Keratinocyte (primary cell): ENCODE measurements around the gene LUC7L3. TPM values are rescaled to one million over a fixed set of nuclear protein-coding genes. Genes with fewer than 3 reads are reported as not detected.

Experiments used
- DNase-seq: peaks from one replicate; pipeline ENCODE4 v3.0.0-alpha.2; 2011; ENCODE audit warnings: low read depth, missing footprints, low spot score
- FAIRE-seq: peaks from 2 replicates; lab custom pipeline; 2011; peaks lifted over from hg19 to GRCh38; lab: Jason Lieb, UNC
- H2AFZ ChIP-seq: 2 replicates; pipeline ENCODE4 v1.6.0; 2012; ENCODE audit warnings: low read length, control low read depth, inconsistent platforms; ENCODE audit not compliant: control insufficient read depth
- H3K27ac ChIP-seq: 2 replicates; pipeline ENCODE4 v1.5.1; 2011; ENCODE audit warnings: low read length; ENCODE audit not compliant: control insufficient read depth, insufficient read depth
- H3K27me3 ChIP-seq: 3 replicates; pipeline ENCODE4 v1.6.0; 2011; ENCODE audit warnings: low read length; ENCODE audit not compliant: control insufficient read depth, insufficient read depth; ENCODE audit errors: extremely low read depth
- H3K36me3 ChIP-seq, 2 experiments: 2 replicates in 1 of 2; 3 replicates in 1 of 2; pipeline ENCODE4 v1.5.1; 2011; ENCODE audit warnings: low read length in 2 of 2, mild to moderate bottlenecking in 1 of 2; ENCODE audit not compliant: control insufficient read depth in 2 of 2, insufficient read depth in 2 of 2; ENCODE audit errors: extremely low read depth in 1 of 2
- H3K4me1 ChIP-seq: 3 replicates; pipeline ENCODE4 v1.5.1; 2011; ENCODE audit warnings: low read length; ENCODE audit not compliant: control insufficient read depth, insufficient read depth; ENCODE audit errors: extremely low read depth
- H3K4me2 ChIP-seq: 3 replicates; pipeline ENCODE4 v1.6.0; 2011; ENCODE audit warnings: low read depth, low read length; ENCODE audit not compliant: control insufficient read depth, insufficient read depth; ENCODE audit errors: extremely low read depth
- H3K4me3 ChIP-seq, 3 experiments: fragments of 200-600 bp in 1 of 3; sonication (generic) in 1 of 3; 2 replicates in 2 of 3; 3 replicates in 1 of 3; pipeline ENCODE4 v1.5.1; 2011 to 2016; ENCODE audit warnings: low read length in 3 of 3, mild to moderate bottlenecking in 3 of 3, control low read depth in 2 of 3, inconsistent platforms in 1 of 3, low read depth in 1 of 3, mixed read lengths in 1 of 3, mixed run types in 1 of 3, moderate library complexity in 1 of 3; ENCODE audit not compliant: control insufficient read depth in 2 of 3, insufficient read depth in 2 of 3; ENCODE audit errors: extremely low read depth in 1 of 3
- H3K79me2 ChIP-seq: 2 replicates; pipeline ENCODE4 v1.6.0; 2012; ENCODE audit warnings: low read length; ENCODE audit not compliant: control insufficient read depth, insufficient read depth
- H3K9ac ChIP-seq: 3 replicates; pipeline ENCODE4 v1.6.0; 2011; ENCODE audit warnings: low read length; ENCODE audit not compliant: control insufficient read depth, insufficient read depth; ENCODE audit errors: extremely low read depth
- H3K9me1 ChIP-seq: 3 replicates; pipeline ENCODE4 v1.6.0; 2011; ENCODE audit warnings: low read length; ENCODE audit not compliant: control insufficient read depth, insufficient read depth; ENCODE audit errors: extremely low read depth
- H3K9me3 ChIP-seq: 2 replicates; pipeline ENCODE4 v1.5.1; 2012; ENCODE audit warnings: low read depth, low read length; ENCODE audit not compliant: control insufficient read depth
- H4K20me1 ChIP-seq: 3 replicates; pipeline ENCODE4 v1.6.0; 2011; ENCODE audit warnings: low read length; ENCODE audit not compliant: control insufficient read depth, insufficient read depth; ENCODE audit errors: extremely low read depth
- EZH2 ChIP-seq: IDR thresholded peaks from one replicate; pipeline ENCODE4 v1.6.1; 2012; ENCODE audit warnings: inconsistent platforms, mild to moderate bottlenecking, low read length, moderate library complexity
- dilution Hi-C: fragments of 300-500 bp; cut with MboI; formaldehyde crosslinking; loops from one replicate; pipeline ENCODE4 v1.7.0; 2020; ENCODE audit warnings: low sequenced_read_pairs; ENCODE audit not compliant: extremely low pct_ligation_motif_present
- polyA minus RNA-seq, 3 experiments: library from RNA; depleted of rRNA, polyadenylated mRNA; stranded (reverse); fragments of >200 nt; gene quantifications; 1 replicate in 1 of 3; 2 replicates in 1 of 3; 3 replicates in 1 of 3; pipeline ENCODE4 v1.2.3, GENCODE V29; 2011
- polyA plus RNA-seq, 5 experiments: library from polyadenylated mRNA; depleted of rRNA in 3 of 5; stranded (reverse) in 3 of 5; stranded (forward) in 1 of 5; unstranded in 1 of 5; fragments of >200 nt; gene quantifications; 1 replicate in 1 of 5; 2 replicates in 3 of 5; 3 replicates in 1 of 5; pipeline versions ENCODE4 v1.2.1 to v1.2.3, GENCODE V29; 2011 to 2012; ENCODE audit warnings: missing spikeins in 2 of 5, low read depth in 1 of 5, low replicate concordance in 1 of 5
- TF ChIP-seq, protein P1 (sequence below), 3 experiments: IDR thresholded peaks in 1 of 3; conservative IDR thresholded peaks in 1 of 3; optimal IDR thresholded peaks in 1 of 3; 2 replicates in 2 of 3; 3 replicates in 1 of 3; pipeline versions ENCODE3 to v1.5.1; 2011; ENCODE audit warnings: low read length in 3 of 3, mild to moderate bottlenecking in 3 of 3, moderate library complexity in 2 of 3, control low read depth in 1 of 3, inconsistent platforms in 1 of 3; ENCODE audit not compliant: insufficient read depth in 2 of 3; ENCODE audit errors: extremely low read depth in 1 of 3

Gene LUC7L3
- 47.8 to 92.4 TPM (median 53.3 TPM) in 3 replicates for polyA plus RNA-seq
- 521 TPM for polyA plus RNA-seq (2011; ENCODE audit: low read depth)
- polyA plus RNA-seq (2011; cell fraction: cytosol; rRNA removed): 21.0 and 29.9 TPM in 2 replicates
- 153 and 263 TPM in 2 replicates for polyA plus RNA-seq (2011; cell fraction: nucleus; rRNA removed)
- polyA plus RNA-seq (2012; ENCODE audit: low replicate concordance): 64.5 and 89.1 TPM in 2 replicates
- polyA minus RNA-seq: 4.0 to 18.2 TPM (median 4.3 TPM) in 3 replicates
- 12.9 TPM for polyA minus RNA-seq (2011; cell fraction: cytosol; rRNA and poly(A)+ RNA removed)
- polyA minus RNA-seq (2011; cell fraction: nucleus; rRNA and poly(A)+ RNA removed): 48.9 and 58.2 TPM in 2 replicates

DNA sequence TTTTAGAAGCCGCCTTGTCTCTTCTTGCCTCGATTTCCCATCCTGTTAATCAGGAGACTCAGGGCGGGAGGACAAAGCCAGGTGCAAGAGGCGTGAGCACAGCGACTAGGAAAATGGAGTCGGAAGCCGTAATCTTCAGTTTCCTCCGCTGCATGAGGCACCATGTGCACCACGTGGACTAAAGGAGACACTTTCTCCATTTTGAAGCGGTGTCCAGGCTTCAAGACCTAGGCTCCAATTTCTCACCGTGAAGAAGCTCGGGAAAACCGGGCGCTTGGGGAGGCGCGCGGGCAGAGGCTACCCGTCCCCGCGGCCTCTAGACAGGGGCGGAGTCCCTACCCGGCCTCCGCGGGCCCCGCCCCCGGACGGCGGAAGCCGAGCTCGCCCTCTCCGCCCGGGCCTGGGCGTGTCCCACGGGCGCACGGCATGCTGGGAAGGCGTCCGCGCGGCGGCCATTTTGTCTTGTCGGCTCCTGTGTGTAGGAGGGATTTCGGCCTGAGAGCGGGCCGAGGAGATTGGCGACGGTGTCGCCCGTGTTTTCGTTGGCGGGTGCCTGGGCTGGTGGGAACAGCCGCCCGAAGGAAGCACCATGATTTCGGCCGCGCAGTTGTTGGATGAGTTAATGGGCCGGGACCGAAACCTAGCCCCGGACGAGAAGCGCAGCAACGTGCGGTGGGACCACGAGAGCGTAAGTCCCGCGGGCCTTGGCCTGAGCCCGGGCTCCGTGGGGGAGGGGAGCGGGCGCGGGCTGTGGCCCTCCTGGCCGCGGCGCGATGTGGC is at the start of gene LUC7L3:
LUC7L3 (plus strand) TSS at position 460 of the 780 bp plus-strand sequence; CDS start at position 590, 130 bp downstream.
- TF ChIP-seq, protein P1, sequence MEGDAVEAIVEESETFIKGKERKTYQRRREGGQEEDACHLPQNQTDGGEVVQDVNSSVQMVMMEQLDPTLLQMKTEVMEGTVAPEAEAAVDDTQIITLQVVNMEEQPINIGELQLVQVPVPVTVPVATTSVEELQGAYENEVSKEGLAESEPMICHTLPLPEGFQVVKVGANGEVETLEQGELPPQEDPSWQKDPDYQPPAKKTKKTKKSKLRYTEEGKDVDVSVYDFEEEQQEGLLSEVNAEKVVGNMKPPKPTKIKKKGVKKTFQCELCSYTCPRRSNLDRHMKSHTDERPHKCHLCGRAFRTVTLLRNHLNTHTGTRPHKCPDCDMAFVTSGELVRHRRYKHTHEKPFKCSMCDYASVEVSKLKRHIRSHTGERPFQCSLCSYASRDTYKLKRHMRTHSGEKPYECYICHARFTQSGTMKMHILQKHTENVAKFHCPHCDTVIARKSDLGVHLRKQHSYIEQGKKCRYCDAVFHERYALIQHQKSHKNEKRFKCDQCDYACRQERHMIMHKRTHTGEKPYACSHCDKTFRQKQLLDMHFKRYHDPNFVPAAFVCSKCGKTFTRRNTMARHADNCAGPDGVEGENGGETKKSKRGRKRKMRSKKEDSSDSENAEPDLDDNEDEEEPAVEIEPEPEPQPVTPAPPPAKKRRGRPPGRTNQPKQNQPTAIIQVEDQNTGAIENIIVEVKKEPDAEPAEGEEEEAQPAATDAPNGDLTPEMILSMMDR (optimal IDR thresholded peaks at IDR 0.05 in 1 of 3, IDR thresholded peaks at IDR 0.05 in 1 of 3, conservative IDR thresholded peaks at IDR 0.05 in 1 of 3; ENCODE audit: extremely low read depth in 1 of 3, insufficient read depth in 2 of 3, low read length in 3 of 3): no peak
- TF ChIP-seq EZH2: no peak
- H3K27me3 ChIP-seq: no peaks in the 10 kb centered on the region
- peak within 1 kb of the TSS; percentile 80 for H2AFZ ChIP-seq
- H3K4me2 ChIP-seq: peak within 1 kb of the TSS; percentile 79
- peak within 1 kb of the TSS; percentile 82 to 97 (median 97) for H3K4me3 ChIP-seq
- H3K36me3 ChIP-seq: no peaks in the 10 kb centered on the region
- H3K9me1 ChIP-seq: no peaks in the 10 kb centered on the region
- peak within 1 kb of the TSS; percentile 97 for H3K27ac ChIP-seq
- peaks cover 25% of the 10 kb centered on the region for H4K20me1 ChIP-seq
- peaks cover 50% of the 10 kb centered on the region for H3K79me2 ChIP-seq
- FAIRE-seq (no peak), DNase-seq (peak; percentile 66)
- H3K4me1 ChIP-seq: peaks cover 20% of the 10 kb centered on the region
- peak within 1 kb of the TSS; percentile 99 for H3K9ac ChIP-seq
- dilution Hi-C loops: no loop called here
- no peaks in the 10 kb centered on the region for H3K9me3 ChIP-seq

- no peaks in the 10 kb centered on the region for H3K27me3 ChIP-seq
- dilution Hi-C loops: no loop called here
- peaks cover 1 to 19% of the 10 kb centered on the region in 2 experiments for H3K36me3 ChIP-seq
- H3K9ac ChIP-seq: peak overlapping the region; percentile 36
- peak overlapping the region; percentile 66 for H3K27ac ChIP-seq
- no peaks in the 10 kb centered on the region for H3K9me3 ChIP-seq
- no peak for DNase-seq
- H3K4me2 ChIP-seq: peak overlapping the region; percentile 30
- peaks cover 2% of the 10 kb centered on the region for H3K9me1 ChIP-seq
- H3K79me2 ChIP-seq: no peaks in the 10 kb centered on the region
- no peaks in the 10 kb centered on the region for H4K20me1 ChIP-seq
- TF ChIP-seq, protein P1 (optimal IDR thresholded peaks at IDR 0.05 in 1 of 3, IDR thresholded peaks at IDR 0.05 in 1 of 3, conservative IDR thresholded peaks at IDR 0.05 in 1 of 3; ENCODE audit: extremely low read depth in 1 of 3, insufficient read depth in 2 of 3, low read length in 3 of 3): no peak
- peaks cover 47% of the 10 kb centered on the region for H3K4me1 ChIP-seq
- no peak overlapping the region for H3K4me3 ChIP-seq
- FAIRE-seq: peak; percentile 48
- no peak overlapping the region for H2AFZ ChIP-seq
Measured at GRCh38 chr17:50672071-50672470, 47.3 kb upstream of the LUC7L3 start.
